HG02610 (cell line): Measurements from ENCODE around the gene KIAA0753.

Experiments used
- ATAC-seq: cut with Tn5 transposase; IDR thresholded peaks from one replicate; pipeline ENCODE4 v1.9.1; 2021; ENCODE audit warnings: mild to moderate bottlenecking, moderate library complexity; ENCODE audit not compliant: unreplicated experiment

Gene KIAA0753

GRCh38 chr17:6640536-6641246 is at the start of gene KIAA0753, which contains the start of gene TXNDC17:
Gene KIAA0753, minus strand, starts transcription at chr17:6640711. Its CDS starts 5,608 bp downstream, at chr17:6635103.
Gene TXNDC17, plus strand, starts transcription at chr17:6641060. Its CDS starts 23 bp downstream, at chr17:6641083.
- peak; percentile 87 for ATAC-seq

DNA sequence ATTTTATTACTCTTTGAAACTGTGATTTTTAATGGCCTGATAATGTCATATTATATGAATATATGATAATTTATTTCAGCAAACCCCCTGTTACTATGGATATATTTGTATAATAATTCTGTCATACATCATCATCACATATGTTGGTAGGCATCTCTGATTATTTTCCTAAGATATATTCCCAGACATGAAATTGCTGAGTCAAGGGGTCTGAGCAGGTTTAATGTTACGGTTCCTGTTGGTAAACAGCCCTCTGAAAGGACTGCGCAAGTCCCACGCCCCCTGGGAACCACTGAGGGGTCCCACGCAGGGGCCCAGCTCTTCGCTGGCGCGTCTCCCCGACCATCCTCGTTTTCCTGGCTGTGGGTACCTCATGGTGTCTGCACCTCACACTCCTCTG is 48.4 kb upstream of the KIAA0753 start:
- no peak for ATAC-seq

GRCh38 chr17:6686026-6686425 is 45.5 kb upstream of the KIAA0753 start:
- ATAC-seq, result no peak

- no peak for ATAC-seq
Measured at GRCh38 chr17:6684881-6685767, 44.6 kb upstream of the KIAA0753 start.

DNA sequence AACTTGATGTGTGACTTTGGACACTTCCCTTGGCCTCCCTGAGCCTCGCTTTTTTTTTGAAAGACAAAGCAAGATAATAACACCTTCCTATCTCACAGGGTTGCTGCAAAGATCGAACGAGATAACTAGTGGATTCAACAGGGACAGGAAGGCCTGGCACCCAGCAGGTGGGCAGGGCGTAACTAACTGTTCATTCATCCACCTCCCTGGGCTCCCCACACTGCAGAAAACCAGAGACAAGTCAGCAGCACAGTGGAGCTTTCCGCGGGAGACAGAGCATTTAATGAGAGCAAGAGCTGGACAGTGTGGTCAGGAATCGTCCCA is 43.9 kb upstream of the KIAA0753 start:
- no peak for ATAC-seq

- no peak for ATAC-seq
Measured at GRCh38 chr17:6683730-6684459, 43.4 kb upstream of the KIAA0753 start.

GRCh38 chr17:6683081-6683684 is 42.7 kb upstream of the KIAA0753 start:
- ATAC-seq, result no peak

DNA sequence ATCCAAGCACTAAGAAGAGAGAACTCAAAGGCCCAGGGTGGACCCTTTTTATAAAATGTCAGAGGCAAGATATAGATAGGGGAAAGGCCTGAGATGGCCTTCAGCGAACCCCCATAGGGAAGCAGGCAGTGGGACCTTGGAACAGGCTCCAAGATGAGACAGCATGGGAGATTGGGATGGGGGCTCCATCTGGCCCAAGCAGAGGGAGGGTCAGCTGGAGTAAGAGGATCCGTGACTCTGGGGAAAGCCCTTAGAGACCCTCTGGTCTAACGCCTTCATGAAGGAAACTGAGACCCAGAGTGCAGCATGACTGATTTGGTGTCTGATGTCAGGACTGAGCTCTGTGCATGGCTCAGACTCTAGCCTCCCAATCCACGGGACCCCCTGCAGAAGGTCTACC is 41.8 kb upstream of the KIAA0753 start:
- no peak for ATAC-seq

GRCh38 chr17:6681671-6682070 is 41.2 kb upstream of the KIAA0753 start:
- ATAC-seq, result no peak

DNA sequence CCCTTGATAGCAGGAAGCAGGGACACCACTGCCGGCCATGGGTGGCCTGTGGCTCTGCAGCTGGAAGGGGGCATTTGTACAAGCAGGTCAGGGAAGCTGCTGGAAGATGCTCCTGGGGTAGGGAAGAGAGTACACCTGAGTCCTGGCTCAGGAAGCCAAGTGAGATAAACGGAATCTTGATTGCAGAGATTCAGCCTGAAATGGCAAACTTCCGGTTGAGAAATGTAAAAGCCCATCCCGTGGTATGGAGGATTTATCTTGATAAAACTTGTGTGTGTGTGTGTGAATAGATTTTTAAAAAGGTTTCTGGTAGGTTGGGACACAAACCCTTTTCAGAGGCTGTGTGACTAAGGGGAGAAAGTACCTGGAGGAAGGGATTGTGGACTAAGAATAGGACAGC is 40.7 kb upstream of the KIAA0753 start:
- ATAC-seq, result no peak

GRCh38 chr17:6679241-6679640 is 38.7 kb upstream of the KIAA0753 start:
- no peak for ATAC-seq

DNA sequence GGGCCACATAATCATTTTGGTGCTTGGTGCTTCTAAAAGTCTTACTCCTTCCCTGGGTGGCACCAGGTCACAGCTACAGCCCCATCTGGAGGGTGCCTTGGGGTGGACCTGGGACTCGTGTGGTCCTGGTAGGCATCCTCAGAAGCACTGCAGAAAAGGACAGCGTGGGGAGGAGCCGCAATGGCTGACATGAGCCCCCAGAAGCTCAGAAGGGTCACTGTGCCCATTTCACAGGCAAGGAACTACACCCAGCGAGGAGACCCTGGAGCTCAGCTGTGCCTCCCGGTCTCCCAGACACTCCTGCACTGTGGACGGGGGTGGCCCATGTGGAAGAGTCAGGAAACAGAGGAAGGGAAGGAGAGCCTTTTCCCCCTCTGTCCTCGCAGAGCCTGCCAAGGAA is 37.4 kb upstream of the KIAA0753 start:
- no peak for ATAC-seq

DNA sequence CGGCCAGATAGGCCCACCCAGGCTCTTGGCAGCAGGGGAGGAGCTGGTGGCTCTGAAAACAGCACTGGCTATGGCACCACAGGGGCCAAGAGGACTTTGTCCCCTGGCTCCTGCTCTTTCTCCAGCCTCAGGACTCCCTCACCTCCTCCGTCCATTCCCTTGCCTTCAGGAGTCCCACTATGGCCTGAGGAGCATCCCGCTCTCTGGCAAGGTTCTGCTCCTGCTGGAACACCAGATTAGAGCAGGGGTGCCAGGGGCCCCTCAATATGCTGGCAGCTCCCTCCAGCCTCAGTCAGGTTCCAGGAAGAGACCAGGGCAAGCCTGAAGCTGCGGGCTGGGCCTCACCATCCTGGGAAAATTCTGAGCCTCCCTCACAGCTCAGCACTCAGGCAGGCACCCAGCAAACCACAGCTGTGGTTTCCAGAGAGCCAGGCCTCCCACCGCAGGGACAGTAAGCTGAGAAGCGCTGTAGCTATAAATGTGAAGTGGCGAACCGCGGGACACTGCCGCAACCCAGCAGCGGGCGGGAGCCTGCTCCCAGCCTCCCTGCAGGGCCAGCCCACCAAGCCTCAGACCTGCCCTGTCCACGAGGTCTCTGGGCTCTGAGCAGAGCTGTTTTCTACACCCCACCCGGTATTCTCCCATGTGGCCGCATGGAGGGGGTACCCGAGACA is 36.8 kb upstream of the KIAA0753 start:
- ATAC-seq, result no peak

GRCh38 chr17:6676802-6677157 is 36.3 kb upstream of the KIAA0753 start:
- no peak for ATAC-seq

DNA sequence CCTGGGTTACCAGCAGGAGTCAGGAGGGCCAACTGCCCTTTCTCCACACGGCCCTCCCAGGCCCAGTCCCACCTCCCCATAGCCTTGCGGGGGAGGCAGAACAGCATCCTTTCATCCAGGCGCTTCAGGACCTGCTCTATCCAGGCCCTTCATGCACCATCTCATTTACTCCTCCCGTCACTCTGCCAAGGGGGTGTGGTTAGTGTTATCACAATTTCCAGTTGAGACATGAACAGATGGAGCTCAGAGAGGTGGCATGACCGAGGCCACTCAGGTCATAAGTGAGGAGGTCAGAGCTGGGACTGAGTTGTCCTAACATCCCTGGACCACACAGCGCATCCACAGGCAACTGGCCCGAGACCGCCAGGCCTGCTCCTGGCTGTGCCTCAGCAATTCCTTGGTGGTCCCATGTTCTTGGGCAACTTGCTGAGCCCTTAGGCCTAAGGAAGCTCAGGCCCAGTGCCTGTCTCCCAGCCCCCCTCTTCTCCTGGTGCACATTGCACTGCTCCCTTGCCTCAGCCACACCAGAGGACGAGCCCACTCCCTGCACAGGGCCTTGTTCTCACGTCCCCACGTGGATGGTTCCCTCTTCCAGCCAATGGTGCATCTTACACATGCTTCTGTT is 34.8 kb upstream of the KIAA0753 start:
- ATAC-seq, result no peak

DNA sequence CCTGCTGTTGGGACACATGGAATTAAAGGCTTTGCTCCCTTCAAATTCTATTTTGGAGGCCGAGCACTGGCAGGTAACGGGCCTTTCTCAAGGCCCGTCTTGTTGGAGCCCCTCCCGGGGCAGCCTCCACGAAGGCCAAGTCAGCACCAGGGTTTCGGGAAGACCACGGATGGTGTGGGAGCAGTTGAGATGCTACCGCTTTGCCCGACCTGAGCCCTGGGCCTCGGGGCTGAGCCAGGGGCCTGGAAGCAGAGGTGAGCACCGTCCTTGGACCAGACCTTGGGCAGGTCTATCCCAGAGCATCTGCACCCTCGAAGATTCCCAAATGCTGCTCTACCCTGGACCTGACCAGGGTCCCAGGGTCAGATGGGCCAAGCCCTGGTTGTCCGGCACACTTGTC is 34.1 kb upstream of the KIAA0753 start:
- no peak for ATAC-seq

DNA sequence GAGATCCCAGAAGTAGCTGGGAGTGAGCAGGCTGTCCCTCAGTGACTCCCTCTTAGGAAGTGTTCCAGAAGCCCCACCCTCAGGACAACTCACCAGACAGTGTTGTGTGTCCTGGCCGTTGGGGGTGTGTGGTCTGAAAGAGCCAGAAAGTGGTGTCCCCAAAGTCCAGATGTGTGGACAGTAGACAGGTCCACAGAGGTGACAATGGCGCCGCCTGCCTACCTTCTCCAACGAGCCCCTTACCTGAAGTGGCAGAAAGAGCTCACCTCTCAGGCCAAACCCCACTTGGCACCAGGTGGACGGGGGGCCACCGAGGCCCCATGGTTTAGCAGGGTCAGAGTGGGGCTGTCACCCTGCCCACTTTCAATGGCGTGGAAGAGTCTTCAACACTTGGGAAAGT is 30.9 kb upstream of the KIAA0753 start:
- ATAC-seq, result no peak

- no peak for ATAC-seq
Measured at GRCh38 chr17:6670999-6671398, 30.5 kb upstream of the KIAA0753 start.

DNA sequence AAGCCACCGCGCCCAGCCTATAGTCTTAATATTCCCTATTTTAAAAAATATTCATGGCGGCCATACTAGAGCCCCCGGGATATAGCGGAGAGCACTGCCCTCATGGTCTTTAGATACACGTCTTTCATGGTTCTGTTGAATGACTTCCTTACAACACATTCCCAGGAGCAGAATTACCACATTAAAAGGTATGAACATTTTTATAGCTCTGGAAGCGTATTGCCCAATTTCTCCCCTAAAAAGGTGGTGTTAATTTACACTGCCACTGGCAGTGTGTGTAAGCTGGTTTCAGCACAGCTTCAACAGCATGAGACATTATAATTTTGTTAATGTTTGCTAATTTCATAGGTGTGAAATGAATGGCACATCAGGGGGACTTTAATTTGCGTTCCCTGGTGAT is 30.1 kb upstream of the KIAA0753 start:
- ATAC-seq, result no peak

GRCh38 chr17:6669479-6670212 is 29.1 kb upstream of the KIAA0753 start:
- no peak for ATAC-seq
